GM19438 (cell line): Measurements from ENCODE around the gene ABCC4.
"Not testable (repeated sequence)": the region's sequence is repeated elsewhere in the genome, so short reads cannot be mapped to it uniquely, and the experiment has no call there.

Experiments used
- ATAC-seq: cut with Tn5 transposase; IDR thresholded peaks from one replicate; pipeline ENCODE4 v1.9.1; 2021; ENCODE audit warnings: low read depth; ENCODE audit not compliant: unreplicated experiment

The ABCC4 gene

DNA sequence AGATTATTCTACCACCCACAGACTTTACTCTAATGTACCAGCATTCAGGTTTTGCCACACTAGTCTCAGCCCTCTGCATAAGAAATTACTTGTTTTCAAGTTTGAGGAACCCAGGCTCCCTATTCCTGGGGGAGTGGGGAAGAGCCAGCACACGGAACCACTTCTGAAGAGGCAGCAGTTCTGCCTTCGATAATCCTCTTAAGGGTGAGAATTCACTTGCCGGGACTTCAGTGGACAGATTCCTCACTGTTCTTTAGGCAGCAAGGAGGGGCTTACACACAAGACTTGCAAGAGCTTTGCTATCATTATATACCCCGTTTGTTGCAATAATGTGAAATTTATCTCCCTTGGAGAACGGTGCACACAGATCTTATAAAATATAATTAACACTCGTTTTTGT is 133.1 kb downstream of the ABCC4 start:
- ATAC-seq: no peak

DNA sequence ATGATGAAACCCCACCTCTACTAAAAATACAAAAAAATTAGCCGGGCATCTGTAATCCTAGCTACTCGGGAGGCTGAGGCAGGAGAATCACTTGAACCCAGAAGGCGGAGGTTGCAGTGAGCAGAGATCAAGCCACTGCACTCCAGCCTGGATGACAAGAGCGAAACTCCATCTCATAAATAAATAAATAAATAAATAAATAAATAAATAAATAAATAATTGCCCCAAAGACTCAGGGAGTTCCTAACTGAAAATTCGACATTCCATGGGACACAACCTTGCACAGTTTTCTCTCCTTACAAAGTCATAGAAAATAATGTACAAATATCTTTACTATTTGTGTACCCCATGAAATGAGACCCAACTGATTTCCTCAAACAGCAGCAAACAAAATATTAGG is 134.2 kb downstream of the ABCC4 start:
- not testable (repeated sequence) for ATAC-seq

DNA sequence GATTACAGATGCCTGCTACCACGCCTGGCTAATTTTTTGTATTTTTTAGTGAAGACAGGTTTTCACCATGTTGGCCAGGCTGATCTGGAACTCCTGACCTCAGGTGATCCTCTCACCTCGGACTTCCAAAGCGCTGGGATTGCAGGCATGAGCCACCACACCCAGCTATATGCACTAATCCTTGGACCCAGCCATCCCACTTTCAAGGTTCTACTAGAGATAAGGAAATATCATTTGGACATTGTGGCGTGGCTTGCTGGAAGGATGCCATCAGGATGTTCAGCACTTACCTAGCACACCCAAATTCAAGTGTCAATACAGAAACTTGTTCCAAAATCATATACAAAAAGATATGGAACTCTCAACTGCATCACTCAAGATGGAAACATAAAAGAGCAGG is 136.4 kb downstream of the ABCC4 start:
- no peak for ATAC-seq

DNA sequence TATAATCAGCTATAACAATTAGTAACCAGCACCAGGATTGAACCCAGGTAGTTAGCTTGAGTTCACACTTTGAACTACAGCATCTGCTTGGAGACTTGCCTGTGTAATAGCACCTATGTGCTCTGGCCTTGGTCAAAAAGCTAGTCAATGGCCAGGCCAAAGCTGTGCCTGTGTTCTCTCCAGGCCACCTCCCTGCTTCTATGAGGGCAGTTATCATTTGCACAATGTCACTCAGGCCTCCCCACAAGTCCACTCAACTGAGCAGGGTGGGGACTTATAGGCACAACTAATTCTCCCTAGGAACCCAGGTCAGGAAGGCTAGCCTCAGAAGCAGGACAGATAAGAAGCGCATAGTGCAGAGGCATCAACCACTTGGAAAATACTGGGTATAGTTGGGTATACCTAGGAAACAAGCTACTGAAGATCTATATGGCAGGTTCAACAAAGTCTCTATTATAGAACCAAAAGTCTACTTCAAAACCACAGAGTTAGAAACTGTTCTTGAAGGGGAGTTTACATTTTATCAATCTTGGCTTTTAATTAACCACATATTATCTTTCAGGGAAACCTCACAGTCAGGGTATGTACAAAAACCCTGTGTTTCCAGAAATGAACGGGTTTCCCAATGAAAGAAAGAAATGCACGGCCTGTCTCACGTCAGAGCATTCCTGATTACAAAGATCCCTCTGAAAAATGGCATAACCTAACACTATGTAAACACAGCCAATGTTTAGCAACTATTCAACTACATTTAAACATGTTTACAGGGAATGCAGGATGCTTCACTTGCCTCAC is 140.9 kb downstream of the ABCC4 start:
- ATAC-seq: no peak

DNA sequence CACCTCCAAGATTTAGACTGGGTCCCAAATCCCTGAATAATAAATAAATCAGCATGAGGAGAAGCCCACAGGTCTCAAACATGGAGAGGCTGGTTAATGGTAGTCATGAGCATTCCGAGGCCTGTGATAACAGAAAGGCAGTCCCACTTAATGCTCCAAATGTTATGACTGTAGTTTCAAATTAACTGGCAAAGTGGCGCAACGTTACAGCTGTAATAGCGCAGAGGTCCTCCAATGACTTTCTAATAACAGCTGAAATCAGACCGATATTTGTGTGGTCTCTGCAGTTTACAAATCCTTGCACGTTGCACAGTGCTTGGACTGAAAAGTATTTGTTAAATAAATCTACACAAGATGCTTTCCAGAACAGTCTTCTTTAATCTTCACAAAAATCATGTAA is 141.8 kb downstream of the ABCC4 start:
- no peak for ATAC-seq

DNA sequence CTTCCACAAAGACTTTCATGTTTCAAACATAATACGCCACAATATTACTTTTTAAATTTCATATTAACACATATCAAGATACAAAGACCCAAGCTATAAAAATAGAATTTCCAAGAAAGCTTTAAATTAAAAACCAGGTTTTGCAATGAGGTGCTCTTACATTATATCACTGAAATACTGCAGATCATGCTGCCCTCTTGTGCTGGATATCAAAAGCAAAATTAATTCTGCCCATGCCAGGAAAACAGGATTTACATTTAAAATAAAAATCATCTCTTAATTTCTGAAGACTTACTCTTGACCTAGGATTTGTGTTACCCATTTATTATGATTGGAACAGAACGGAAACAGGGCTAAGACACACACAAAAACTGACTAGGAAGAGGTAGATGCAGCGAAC is 145.0 kb downstream of the ABCC4 start:
- ATAC-seq: no peak

DNA sequence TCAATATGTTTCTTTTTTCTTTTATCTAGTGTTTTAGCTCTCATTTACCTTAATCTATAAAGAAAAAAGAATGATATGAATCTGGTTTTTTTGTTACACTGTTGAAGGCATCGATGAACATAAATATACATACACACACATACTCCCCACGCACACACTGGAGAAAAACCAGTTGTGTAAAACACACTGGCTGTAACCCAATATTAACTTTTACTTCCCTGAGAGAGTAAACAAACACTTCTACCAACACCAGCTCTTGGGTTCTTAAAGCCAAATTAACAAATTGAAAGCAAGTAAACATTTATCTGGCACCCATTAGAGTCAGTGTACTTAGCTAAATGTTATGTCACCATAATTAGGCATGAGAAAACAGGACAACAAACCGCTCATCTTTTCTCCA is 145.7 kb downstream of the ABCC4 start:
- ATAC-seq: no peak

DNA sequence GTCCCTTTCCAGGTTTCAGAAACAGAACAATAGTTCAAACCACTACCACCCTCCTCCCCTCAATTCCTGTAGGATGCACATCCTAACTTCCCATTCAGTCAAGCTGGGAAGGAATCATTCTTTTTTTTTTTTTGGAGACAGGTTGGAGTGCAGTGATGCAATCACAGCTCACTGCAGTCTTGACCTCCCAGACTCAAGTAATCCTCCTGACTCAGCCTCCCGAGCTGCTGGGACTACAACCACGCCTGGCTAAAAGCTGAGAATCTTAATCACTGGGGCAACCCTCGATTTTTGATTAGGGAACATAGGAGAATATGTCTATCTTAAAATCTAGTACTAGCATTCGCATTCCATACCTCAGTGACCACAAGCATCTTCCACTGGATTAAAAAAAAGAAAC is 146.2 kb downstream of the ABCC4 start:
- ATAC-seq: no peak

DNA sequence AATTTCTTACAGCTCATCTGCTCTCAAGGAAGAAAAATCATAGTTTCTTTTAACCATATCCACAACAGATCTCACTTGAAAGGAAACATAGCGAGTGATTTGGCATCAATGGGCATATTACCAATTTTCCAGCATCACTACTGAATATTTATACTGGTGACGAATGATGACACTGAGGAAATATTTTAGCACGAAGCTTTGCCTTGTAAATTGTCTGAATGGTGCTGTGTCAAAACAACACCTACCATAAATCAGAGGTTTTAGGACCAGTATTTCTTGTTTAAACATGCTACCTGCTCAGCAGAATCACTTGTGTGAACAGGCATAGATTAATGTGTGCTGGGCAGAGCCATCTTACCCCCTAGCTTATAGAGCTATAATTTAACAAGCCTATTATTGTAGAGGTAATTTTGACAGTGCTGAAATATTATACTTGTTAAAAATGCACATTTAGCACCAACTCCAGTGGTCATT is 146.8 kb downstream of the ABCC4 start:
- no peak for ATAC-seq

DNA sequence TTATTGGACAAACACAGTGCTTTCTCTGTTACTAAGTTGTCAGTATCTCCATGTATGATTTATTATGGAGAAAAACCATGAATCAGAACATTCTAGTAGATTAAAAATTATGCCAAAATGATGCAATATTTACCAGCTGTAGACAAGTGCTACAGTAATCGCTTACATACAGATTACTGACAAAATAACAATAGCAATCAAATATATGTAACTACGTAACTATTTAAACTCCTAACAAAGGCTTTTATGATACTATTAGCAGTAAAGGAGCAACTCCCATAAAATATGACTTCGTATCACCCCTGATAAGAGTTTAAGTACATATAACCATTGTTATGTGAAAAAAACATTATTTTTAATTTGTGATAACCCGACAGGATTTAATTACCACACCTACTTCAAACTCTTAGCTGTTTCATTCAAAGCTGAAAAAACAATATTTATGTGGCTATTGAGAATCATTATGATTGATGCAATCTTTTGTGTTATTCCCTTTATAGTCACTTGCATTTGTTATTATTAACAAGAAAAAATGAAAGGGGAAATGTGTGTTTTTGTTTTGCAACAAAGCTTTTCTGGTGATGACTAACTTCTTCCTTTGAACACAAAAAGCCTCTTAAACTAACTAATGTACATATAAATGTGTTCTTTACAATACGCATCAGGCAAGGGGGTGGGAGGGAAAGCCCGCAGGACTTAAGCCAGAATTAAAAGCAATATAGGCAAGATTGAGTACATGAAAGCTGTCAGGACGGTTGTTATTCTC is 147.4 kb downstream of the ABCC4 start:
- ATAC-seq: no peak

DNA sequence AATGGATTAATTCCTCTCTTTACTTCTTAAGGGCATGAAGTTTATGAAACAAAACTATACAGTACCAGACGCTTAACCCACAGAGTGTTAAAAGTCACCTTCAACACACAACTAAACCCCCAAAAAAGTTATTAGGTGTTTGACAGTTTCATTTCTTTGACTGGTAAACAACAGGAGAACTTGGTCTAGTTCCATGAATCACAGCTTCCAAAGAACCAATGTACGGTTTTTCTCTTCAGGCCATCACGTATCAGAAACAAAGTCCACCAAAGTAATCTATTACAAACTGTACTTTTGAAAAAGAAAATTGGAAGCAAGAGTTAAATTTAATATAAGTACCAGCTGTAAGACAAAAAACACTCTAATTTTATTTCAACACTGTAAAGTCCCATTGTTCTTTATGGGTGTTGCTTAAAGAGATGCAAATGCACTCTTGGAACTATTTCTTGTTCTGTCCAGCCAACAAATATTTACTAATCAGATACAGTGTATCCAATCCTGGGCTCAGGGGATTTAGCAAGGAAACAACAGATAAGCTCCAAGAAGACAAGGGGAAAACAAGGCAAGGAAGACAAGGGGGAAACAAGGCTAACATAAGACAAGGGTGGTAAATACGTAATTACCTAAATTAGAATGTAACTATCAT is 149.2 kb downstream of the ABCC4 start:
- ATAC-seq: no peak

DNA sequence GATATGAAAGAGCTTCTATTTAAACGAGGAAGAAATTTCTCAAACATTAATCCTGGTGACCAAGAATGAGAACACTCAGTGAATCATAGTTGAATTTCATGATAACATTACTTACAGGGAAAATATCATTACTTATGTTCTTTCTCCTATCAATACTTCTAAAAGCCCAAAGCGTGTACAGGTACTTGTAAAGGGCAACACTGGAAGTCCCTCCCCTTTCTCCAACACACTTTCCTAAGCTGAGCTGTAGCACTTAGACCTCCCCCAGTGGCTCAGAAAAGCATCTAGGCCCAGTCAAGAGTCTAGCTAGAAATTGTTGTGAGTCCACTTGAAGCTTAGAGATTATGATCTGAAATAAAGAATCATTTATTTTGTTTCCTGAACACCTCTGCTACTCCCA is 150.7 kb downstream of the ABCC4 start:
- no peak for ATAC-seq

DNA sequence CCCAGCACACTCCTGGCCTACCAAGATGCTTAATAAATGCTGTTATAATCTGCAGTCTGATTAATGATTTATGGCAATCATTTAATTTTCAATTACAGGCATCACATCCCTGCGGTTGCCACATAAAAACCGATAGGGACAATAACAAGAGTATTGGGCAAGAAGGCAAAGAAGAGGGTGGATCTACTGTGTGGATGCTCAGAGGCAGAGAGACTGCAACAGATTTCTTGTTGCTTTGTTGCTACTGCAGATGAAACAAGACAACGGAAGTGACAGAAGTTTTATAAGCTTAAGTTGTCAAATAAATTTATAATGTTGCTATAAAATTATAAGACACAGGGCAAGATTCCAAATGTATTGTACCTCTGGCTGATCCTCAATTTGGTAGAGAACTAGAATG is 154.8 kb downstream of the ABCC4 start:
- no peak for ATAC-seq

DNA sequence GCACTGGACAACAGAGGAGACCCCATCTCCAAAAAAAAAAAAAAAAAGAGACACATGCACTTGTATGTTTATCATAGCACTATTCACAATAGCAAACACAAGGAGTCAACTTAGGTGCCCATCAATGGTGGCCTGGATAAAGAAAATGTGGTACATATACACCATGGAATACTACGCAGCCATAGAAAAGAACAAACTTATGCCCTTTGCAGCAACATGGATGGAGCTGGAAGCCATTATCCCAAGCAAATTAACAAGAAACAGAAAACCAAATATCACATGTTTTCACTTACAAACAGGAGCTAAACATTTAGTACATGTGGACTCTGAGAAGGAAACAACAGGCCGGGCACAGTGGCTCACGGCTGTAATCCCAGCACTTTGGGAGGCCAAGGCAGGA is 155.7 kb downstream of the ABCC4 start:
- ATAC-seq: no peak

DNA sequence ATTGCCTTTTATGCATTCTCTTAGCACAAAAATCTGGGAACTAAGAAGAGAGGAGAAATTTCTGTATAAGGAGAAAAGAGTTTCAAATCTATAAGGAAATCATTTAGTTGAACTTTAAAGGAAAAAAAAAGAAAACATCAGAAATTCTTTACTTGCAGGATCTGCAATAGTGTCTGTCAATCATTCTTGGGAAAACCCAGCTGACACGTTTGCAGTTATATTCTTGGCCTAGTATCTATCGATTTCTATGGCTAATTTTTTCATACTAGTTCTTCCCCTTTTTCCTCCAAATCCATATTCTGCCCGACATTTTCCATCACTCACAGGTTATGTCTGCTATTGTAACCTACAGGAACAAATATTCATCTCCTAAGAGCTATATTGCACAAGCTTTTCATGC is 160.7 kb downstream of the ABCC4 start:
- ATAC-seq: no peak

DNA sequence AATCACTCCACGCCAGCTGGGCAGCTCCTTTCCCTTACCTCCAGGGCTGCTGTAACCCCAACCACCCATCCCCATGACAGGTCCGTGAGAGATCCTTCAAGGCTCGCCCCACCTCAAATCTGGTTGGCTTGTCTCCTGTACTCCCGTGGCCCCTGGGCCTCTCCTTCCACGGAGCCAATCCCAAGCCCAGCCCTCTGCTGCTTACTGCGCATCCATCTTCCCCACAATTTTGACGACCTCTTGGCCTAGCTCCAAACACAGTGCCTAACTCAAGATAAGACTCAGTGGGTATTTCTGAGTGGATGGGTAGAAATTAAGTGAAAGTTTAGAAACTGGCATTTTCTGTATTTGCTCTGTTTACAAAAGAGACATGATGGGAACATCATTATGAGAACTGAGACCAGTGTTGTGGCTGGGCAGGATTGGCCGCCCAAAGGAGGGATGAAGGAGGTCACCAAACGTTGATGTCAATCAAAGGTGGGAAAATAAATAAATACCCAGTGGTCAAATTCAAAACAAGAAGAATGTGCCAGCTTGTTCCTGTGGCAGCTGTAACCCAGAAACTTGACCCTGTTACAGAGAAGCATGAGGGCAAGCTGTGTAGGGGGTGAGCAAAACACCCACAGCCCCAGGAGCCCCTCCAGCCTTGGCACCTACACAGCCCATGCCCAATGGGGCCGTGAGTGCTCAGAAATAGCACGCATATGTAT is 162.2 kb downstream of the ABCC4 start:
- ATAC-seq: no peak

DNA sequence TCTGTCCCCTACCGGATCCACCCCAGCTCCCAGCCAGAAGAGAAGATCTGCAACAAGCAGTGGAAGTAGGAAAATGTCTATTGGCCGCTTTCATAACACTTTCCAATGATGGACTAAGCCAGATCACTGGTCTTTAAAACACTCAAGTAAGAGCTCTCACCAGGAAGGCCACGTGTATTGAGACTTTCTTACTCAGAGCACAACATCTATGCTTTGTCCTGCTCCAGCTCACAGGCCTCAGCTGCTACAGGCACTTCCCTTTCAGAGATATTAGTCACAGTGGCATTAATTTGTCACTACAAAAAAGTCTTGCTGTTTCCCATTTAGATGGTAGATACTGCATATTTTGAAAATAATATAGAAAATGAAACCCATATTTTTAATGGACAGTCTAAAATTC is 164.2 kb downstream of the ABCC4 start:
- no peak for ATAC-seq

DNA sequence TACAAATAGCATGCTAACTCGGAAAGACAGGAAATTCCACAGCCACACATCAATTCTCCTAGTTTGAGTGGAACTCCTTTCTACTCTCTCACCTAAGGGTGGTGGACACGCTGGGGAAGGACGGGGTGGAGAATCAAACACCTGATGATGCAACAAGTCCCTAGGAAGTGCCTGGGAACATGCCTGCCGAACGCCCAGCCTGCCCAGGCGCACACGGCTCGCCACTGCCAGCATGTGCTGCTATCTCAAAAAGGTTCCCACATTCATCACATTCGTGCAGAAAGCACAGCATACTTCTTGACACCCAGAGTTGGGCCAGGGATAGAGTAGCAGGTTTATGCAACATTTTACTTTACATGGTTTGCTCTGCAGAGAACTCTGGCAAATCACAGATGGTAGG is 164.6 kb downstream of the ABCC4 start:
- ATAC-seq: no peak

DNA sequence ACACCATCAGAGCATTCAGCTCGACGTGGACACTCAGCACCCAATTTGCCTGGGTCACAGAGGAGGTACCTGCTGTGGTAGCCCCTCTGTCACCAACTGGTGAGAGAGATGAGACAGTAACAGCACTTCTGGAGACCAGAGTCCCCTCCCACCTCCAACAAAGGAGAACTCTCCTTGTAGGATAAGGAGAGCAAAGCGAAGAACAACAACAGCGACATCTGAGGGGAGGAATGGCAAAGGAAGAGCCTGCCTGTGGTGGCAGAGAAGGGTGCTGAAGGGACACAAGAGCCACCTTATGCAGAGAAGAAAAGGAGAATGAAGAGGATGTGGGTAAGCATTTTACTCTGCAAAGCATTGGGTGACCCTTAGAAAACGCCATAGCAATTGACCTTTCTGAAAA is 167.8 kb downstream of the ABCC4 start:
- ATAC-seq: no peak

DNA sequence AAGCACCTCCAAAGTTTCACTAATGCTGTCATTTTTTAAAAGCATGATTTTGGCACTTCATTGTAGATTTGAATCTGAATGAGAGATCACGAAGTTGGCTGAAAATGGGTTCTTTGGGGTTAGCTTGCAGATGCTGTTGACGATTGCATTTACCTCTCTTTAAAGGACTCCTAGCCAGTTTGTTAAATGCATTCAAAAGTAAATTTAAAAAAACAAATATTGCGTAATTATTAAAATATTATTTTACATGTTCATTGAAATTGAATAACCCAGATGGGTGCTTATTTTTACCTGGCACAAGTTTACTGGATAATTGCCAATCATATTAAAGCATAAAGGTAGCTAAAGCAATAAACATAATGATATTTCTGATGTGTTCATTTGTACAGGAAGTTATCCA is 172.2 kb downstream of the ABCC4 start:
- no peak for ATAC-seq

DNA sequence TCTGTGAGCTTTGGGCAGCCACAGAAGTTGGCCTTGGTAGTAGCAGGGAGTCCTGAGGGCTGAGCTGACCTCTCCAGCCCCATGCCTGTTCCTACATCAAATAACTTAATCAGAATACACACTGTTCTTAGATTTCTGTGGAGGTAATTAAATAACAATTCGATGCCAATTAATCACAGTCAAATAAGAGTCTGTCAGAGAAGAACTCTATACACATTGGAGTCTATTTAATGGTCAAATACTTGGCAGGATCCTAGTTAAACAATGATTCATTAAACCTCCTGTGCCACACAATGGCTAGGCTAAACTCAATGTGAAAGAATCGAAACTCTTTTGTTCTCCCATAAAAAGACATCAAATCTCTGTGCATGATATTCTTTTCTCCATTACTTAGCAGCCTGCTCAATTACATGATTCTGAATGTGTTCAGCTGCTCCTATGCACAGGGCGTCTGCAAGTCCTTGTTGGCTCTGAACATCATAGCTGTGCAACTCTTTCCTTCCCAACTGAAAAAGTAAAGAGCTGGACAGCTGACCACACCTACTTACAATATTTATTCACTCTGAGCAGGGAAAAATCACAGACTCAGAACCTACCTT is 173.1 kb downstream of the ABCC4 start:
- ATAC-seq: no peak
